HepG2 (cell line): ENCODE data around the gene LY6G5B. TPM values are rescaled to one million over a fixed set of nuclear protein-coding genes. Genes with fewer than 3 reads are reported as not detected.

Source experiments
- ATAC-seq: fragments of 200-7000 bp; cut with Tn5 transposase; 3 replicates; pipeline ENCODE4 v1.9.1; 2020; ENCODE audit warnings: mild to moderate bottlenecking, moderate library complexity
- BruUV-seq: library from RNA; stranded (reverse); fragments of 400-500 nt; replicated peaks from 2 replicates; lab custom pipeline; 2021; lab: Mats Ljungman, UMichigan
- CTCF ChIA-PET: fragments of 300-600 bp; formaldehyde crosslinking; extraction: SDS; loops from one replicate; lab custom pipeline; 2021; ENCODE audit warnings: low total read pairs, inconsistent platforms, low intra/inter-chr PET ratio; lab: Yijun Ruan, JAX
- POLR2A ChIA-PET: fragments of 350-600 bp; sonication (Branson Sonifier 250); formaldehyde crosslinking; loops from one replicate; lab custom pipeline; 2020; ENCODE audit warnings: antibody characterized with exemption, inconsistent platforms; lab: Yijun Ruan, JAX
- DNase-seq: peaks from one replicate; pipeline ENCODE4 v3.0.0-alpha.2; 2015; ENCODE audit warnings: low spot score
- FAIRE-seq: peaks from 3 replicates; lab custom pipeline; 2011; peaks lifted over from hg19 to GRCh38; lab: Jason Lieb, UNC
- H2AFZ ChIP-seq: one replicate; pipeline ENCODE4 v1.6.1; 2011; ENCODE audit warnings: low read length, inconsistent platforms
- H3K27ac ChIP-seq: fragments of 300-600 bp; 3 replicates; pipeline ENCODE4 v1.8.0; 2011; ENCODE audit warnings: mixed run types, mild to moderate bottlenecking, mixed read lengths, low read length, inconsistent platforms; ENCODE audit not compliant: insufficient read depth; ENCODE audit errors: extremely low read length
- H3K27me3 ChIP-seq, 2 experiments: fragments of 200-600 bp in 1 of 2; 2 replicates in 1 of 2; 3 replicates in 1 of 2; pipeline versions ENCODE4 v1.6.0 to v1.8.0; 2011; ENCODE audit warnings: low read length in 2 of 2, mild to moderate bottlenecking in 2 of 2, moderate library complexity in 2 of 2, inconsistent platforms in 1 of 2; ENCODE audit not compliant: insufficient read depth in 2 of 2, control insufficient read depth in 1 of 2
- H3K36me3 ChIP-seq, 2 experiments: fragments of 200-600 bp in 1 of 2; replicated peaks in 1 of 2; 2 replicates in 1 of 2; 3 replicates in 1 of 2; pipeline versions ENCODE4 v1.5.1 to v1.8.0; 2011; ENCODE audit warnings: low read length in 2 of 2, inconsistent platforms in 1 of 2; ENCODE audit not compliant: insufficient read depth in 2 of 2, control insufficient read depth in 1 of 2
- H3K4me1 ChIP-seq: 2 replicates; pipeline ENCODE4 v1.5.1; 2012; ENCODE audit warnings: low read length, inconsistent platforms; ENCODE audit not compliant: insufficient read depth
- H3K4me2 ChIP-seq: 2 replicates; pipeline ENCODE4 v1.6.0; 2011; ENCODE audit warnings: low read depth, low read length, inconsistent platforms
- H3K4me3 ChIP-seq, 3 experiments: fragments of 200-600 bp in 1 of 3; sonication (generic), shearing (Covaris generic) in 1 of 3; replicated peaks in 1 of 3; 2 replicates each; pipeline ENCODE4 v1.5.1; 2011 to 2016; ENCODE audit warnings: low read length in 3 of 3, inconsistent platforms in 2 of 3, low read depth in 2 of 3, mild to moderate bottlenecking in 2 of 3, control low read depth in 1 of 3, mixed read lengths in 1 of 3; ENCODE audit not compliant: insufficient read depth in 1 of 3
- H3K79me2 ChIP-seq: one replicate; pipeline ENCODE4 v1.6.1; 2011; ENCODE audit warnings: low read length, inconsistent platforms; ENCODE audit not compliant: insufficient read depth
- H3K9ac ChIP-seq: 2 replicates; pipeline ENCODE4 v1.6.0; 2011; ENCODE audit warnings: mild to moderate bottlenecking, low read depth, low read length, inconsistent platforms; ENCODE audit not compliant: insufficient read depth
- H3K9me3 ChIP-seq: 2 replicates; pipeline ENCODE4 v1.5.1; 2012; ENCODE audit warnings: mild to moderate bottlenecking, low read length
- H4K20me1 ChIP-seq: 2 replicates; pipeline ENCODE4 v1.6.0; 2011; ENCODE audit warnings: inconsistent platforms, mild to moderate bottlenecking, low read length, moderate library complexity; ENCODE audit not compliant: insufficient read depth
- ELF1 ChIP-seq: sonication (generic); formaldehyde crosslinking; IDR thresholded peaks from 2 replicates; pipeline ENCODE4 v1.4.0; 2020; ENCODE audit warnings: missing genetic modification reagents
- HIVEP1 ChIP-seq: sonication (generic); formaldehyde crosslinking; IDR thresholded peaks from 2 replicates; pipeline ENCODE4 v1.4.0; 2020; ENCODE audit warnings: mild to moderate bottlenecking, missing genetic modification reagents
- MIER2 ChIP-seq: IDR thresholded peaks from 2 replicates; pipeline ENCODE4 v1.6.1; 2016; ENCODE audit warnings: missing biosample characterization, missing genetic modification reagents
- MTERF4 ChIP-seq: sonication (generic); formaldehyde crosslinking; IDR thresholded peaks from 2 replicates; pipeline ENCODE4 v1.8.0; 2023; ENCODE audit warnings: mild to moderate bottlenecking, missing genetic modification reagents
- NFIB ChIP-seq: sonication (generic); formaldehyde crosslinking; IDR thresholded peaks from 2 replicates; pipeline ENCODE4 v1.9.0; 2021; ENCODE audit warnings: missing genetic modification reagents, mild to moderate bottlenecking, borderline replicate concordance
- SNAPC2 ChIP-seq: sonication (generic); formaldehyde crosslinking; IDR thresholded peaks from 2 replicates; pipeline ENCODE4 v1.8.1; 2022; ENCODE audit warnings: mild to moderate bottlenecking, missing genetic modification reagents
- ZIK1 ChIP-seq: sonication (generic); formaldehyde crosslinking; IDR thresholded peaks from 2 replicates; pipeline ENCODE4 v1.5.0; 2020; ENCODE audit warnings: mild to moderate bottlenecking, low read depth, missing genetic modification reagents, borderline replicate concordance
- ZNF335 ChIP-seq: sonication (generic); formaldehyde crosslinking; IDR thresholded peaks from 2 replicates; pipeline ENCODE4 v1.4.0; 2020; ENCODE audit warnings: missing genetic modification reagents
- ZNF510 ChIP-seq: sonication (generic); formaldehyde crosslinking; IDR thresholded peaks from 2 replicates; pipeline ENCODE4 v1.4.0; 2020; ENCODE audit warnings: low read depth, mild to moderate bottlenecking, missing genetic modification reagents
- ZNF691 ChIP-seq: sonication (generic); formaldehyde crosslinking; IDR thresholded peaks from 2 replicates; pipeline ENCODE4 v1.4.0; 2020; ENCODE audit warnings: missing genetic modification reagents, low read depth, mild to moderate bottlenecking, borderline replicate concordance
- ZNF792 ChIP-seq: IDR thresholded peaks from 2 replicates; pipeline ENCODE4 v1.6.1; 2016
- ZNF800 ChIP-seq: sonication (generic); formaldehyde crosslinking; IDR thresholded peaks from 2 replicates; pipeline ENCODE4 v1.4.0; 2020; ENCODE audit warnings: missing genetic modification reagents
- WGBS: methylation state at CpG from one replicate; pipeline ENCODE4 v1.1.6; 2017; ENCODE audit warnings: low lambda C conversion rate; 5-methylcytosine and 5-hydroxymethylcytosine counted together
- in situ Hi-C: cut with HindIII; loops from 2 replicates; pipeline ENCODE4 v1.10.0; 2017; ENCODE audit warnings: low pct_unique_long_range_greater_than_20kb; ENCODE audit not compliant: extremely low pct_ligation_motif_present
- intact Hi-C: fragments of 100-400 bp; cut with micrococcal nuclease; formaldehyde crosslinking; loops from one replicate; pipeline ENCODE4 v1.10.0; 2022; ENCODE audit not compliant: unreplicated experiment
- polyA plus RNA-seq, 8 experiments: library from polyadenylated mRNA; depleted of rRNA in 3 of 8; stranded (reverse) in 7 of 8; unstranded in 1 of 8; fragments of >200 nt; fragmentation: Illumina TruSeq in 4 of 8; extraction: Trizol in 4 of 8; gene quantifications; 2 replicates each; pipeline versions ENCODE4 v1.2.1 to v1.2.3, GENCODE V29; 2011 to 2016; ENCODE audit warnings: low read depth in 4 of 8, missing spikeins in 1 of 8, mixed read lengths in 1 of 8; ENCODE audit not compliant: insufficient read depth in 1 of 8
- total RNA-seq, 5 experiments: library from RNA; depleted of rRNA; stranded (reverse); fragments of >200 nt; fragmentation: Illumina TruSeq; extraction: Trizol; gene quantifications; 2 replicates each; pipeline ENCODE4 v1.2.3, GENCODE V29; 2016; ENCODE audit warnings: low read depth in 1 of 5
- TF ChIP-seq, protein P1 (sequence below): sonication (generic); formaldehyde crosslinking; IDR thresholded peaks from 2 replicates; pipeline ENCODE4 v1.4.0; 2020; ENCODE audit warnings: missing genetic modification reagents, mild to moderate bottlenecking, borderline replicate concordance
- TF ChIP-seq, protein P2 (sequence below): sonication (generic); formaldehyde crosslinking; IDR thresholded peaks from 2 replicates; pipeline ENCODE4 v1.9.0; 2021; ENCODE audit warnings: missing genetic modification reagents, mild to moderate bottlenecking, borderline replicate concordance
- TF ChIP-seq, protein P3 (sequence below): sonication (generic); formaldehyde crosslinking; IDR thresholded peaks from 2 replicates; pipeline ENCODE4 v1.8.1; 2023; ENCODE audit warnings: missing genetic modification reagents, mild to moderate bottlenecking, borderline replicate concordance

Gene LY6G5B
- total and polyA plus RNA-seq, 2 of the 13 experiments (the other 11 are each of a cell fraction or from before 2014, with no cell fraction given): 7.8 to 15.7 TPM

- Histone ChIP-seq H4K20me1 (no peaks in the 10 kb centered on the region), H3K27ac (no peak within 1 kb of the TSS), H3K9ac (peak within 1 kb of the TSS; percentile 29; the same call in 1 of the 2 replicates), H3K27me3 (no peaks in the 10 kb centered on the region), H3K36me3 (no peaks in the 10 kb centered on the region), H3K79me2 (no peaks in the 10 kb centered on the region), H3K4me3 (peak within 1 kb of the TSS in 1 of 3 experiments; percentile 22; a peak in 1 of 6 replicates), H2AFZ (no peak within 1 kb of the TSS), H3K4me2 (peak within 1 kb of the TSS; percentile 63), H3K9me3 (no peaks in the 10 kb centered on the region), H3K4me1 (peaks cover 26% of the 10 kb centered on the region)
- in situ Hi-C loops: loop anchor here (5.0 kb wide), 1 partner anchor 87 kb away; no protein-coding TSS in a partner anchor
- BruUV-seq: no TSS peak
- peak; percentile 92 for FAIRE-seq
- peak; percentile 72 for DNase-seq
- POLR2A ChIA-PET: interaction anchor here (0.6 to 1.9 kb wide), 6 partner anchors 9 to 169 kb away, joined by 3 to 5 read pairs (median 4); partner anchors contain the start of genes ABHD16A and HSPA1B
- CTCF ChIA-PET: interaction anchor here (0.7 to 3.9 kb wide), 8 partner anchors 9 to 437 kb away, joined by 3 to 30 read pairs (median 3); partner anchors contain the start of gene DDAH2
- ATAC-seq: peak; percentile 67
- 12% methylated on average over 17 of the region's 17 CpGs for WGBS
- intact Hi-C loops: loop anchor here (1.0 to 5.0 kb wide), 5 partner anchors 22 to 150 kb away; partner anchors contain the start of genes ABHD16A and LY6G6D
- no peak for TF ChIP-seq ZIK1
- peak; percentile 74 for TF ChIP-seq ELF1 (CRISPR knock-in tag)
- TF ChIP-seq, protein P1, sequence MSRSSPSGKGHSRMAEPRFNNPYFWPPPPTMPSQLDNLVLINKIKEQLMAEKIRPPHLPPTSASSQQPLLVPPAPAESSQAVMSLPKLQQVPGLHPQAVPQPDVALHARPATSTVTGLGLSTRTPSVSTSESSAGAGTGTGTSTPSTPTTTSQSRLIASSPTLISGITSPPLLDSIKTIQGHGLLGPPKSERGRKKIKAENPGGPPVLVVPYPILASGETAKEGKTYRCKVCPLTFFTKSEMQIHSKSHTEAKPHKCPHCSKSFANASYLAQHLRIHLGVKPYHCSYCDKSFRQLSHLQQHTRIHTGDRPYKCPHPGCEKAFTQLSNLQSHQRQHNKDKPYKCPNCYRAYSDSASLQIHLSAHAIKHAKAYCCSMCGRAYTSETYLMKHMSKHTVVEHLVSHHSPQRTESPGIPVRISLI (CRISPR knock-in tag): peak; percentile 40; the same call in 1 of the 2 replicates
- TF ChIP-seq ZNF691 (CRISPR knock-in tag): 0 out of 2 replicates have a peak, but pooled peaks have one; percentile 20
- peak; percentile 96 for TF ChIP-seq ZNF335 (CRISPR knock-in tag)
- no peak for TF ChIP-seq SNAPC2
- 0 out of 2 replicates have a peak, but pooled peaks have one; percentile 12 for TF ChIP-seq MTERF4
- TF ChIP-seq ZNF510: no peak
- TF ChIP-seq MIER2 (CRISPR knock-in tag): peak; percentile 38; the same call in 1 of the 2 replicates
- TF ChIP-seq, protein P2, sequence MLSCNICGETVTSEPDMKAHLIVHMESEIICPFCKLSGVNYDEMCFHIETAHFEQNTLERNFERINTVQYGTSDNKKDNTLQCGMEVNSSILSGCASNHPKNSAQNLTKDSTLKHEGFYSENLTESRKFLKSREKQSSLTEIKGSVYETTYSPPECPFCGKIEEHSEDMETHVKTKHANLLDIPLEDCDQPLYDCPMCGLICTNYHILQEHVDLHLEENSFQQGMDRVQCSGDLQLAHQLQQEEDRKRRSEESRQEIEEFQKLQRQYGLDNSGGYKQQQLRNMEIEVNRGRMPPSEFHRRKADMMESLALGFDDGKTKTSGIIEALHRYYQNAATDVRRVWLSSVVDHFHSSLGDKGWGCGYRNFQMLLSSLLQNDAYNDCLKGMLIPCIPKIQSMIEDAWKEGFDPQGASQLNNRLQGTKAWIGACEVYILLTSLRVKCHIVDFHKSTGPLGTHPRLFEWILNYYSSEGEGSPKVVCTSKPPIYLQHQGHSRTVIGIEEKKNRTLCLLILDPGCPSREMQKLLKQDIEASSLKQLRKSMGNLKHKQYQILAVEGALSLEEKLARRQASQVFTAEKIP (CRISPR knock-in tag): no peak
- no peak for TF ChIP-seq NFIB (CRISPR knock-in tag)
- TF ChIP-seq ZNF792 (CRISPR knock-in tag): no peak
- no peak for TF ChIP-seq HIVEP1 (CRISPR knock-in tag)
- TF ChIP-seq, protein P3, sequence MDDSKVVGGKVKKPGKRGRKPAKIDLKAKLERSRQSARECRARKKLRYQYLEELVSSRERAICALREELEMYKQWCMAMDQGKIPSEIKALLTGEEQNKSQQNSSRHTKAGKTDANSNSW: no peak
- TF ChIP-seq ZNF800 (CRISPR knock-in tag): no peak
Observed at GRCh38 chr6:31680226-31681134, 10.7 kb downstream of the LY6G5B start, which contains the start of gene LY6G5C. TSS of gene LY6G5C (minus strand) at chr6:31681067. CDS start at chr6:31680373, 694 bp downstream.
